ENCODE results near the gene CCDC192. TPM values are rescaled to one million over a fixed set of nuclear protein-coding genes. Genes with fewer than 3 reads are reported as not detected.
A peak's percentile ranks its signal among the peaks of the same experiment; 100 is the strongest.

CCDC192 gene
- total and polyA plus RNA-seq, 2 experiments from 2014 or later = 0.40 TPM; not detected in 1

DNA sequence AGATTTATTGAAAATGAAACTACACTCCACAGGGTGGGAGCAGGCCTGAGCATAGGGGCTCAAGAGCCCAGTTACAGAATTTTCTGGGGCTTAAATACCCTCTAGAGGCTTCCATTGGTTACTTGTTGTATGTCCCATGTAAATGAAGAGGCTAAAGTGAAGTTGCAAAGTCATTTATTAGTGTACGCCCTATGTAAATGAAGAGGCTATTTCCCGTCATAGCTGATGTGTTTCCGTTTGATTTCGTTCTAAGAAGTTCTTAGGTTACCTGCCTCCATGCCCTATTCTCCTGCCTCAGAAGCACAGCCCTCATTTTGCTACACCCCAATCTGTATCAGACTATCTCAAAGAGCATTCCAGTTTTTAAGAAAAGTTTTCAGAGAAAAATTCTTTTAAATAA, 273.3 kb downstream of the CCDC192 start:
- no peak for ATAC-seq
- Histone ChIP-seq H3K79me2 (replicated peaks; ENCODE audit: insufficient read depth) (no peaks in the 10 kb centered on the region), H3K9me2 (ENCODE audit: insufficient read depth) (no peaks in the 10 kb centered on the region), H3K4me1 (ENCODE audit: insufficient read depth) (peaks cover 9% of the 10 kb centered on the region), H3K27me3 (ENCODE audit: insufficient read depth) (no peaks in the 10 kb centered on the region), H3K4me3 (no peak overlapping the region), H4K20me1 (replicated peaks; ENCODE audit: insufficient read depth) (no peaks in the 10 kb centered on the region), H3K36me3 (ENCODE audit: insufficient read depth) (no peaks in the 10 kb centered on the region), H3K4me2 (no peak overlapping the region), H3K27ac (ENCODE audit: low read depth) (no peak overlapping the region), H2AFZ (no peak overlapping the region), H3F3A (replicated peaks; ENCODE audit: low read depth) (no peaks in the 10 kb centered on the region)
- H3K4me1 Mint-ChIP-seq = peaks cover 16% of the 10 kb centered on the region; the same call in 2 of the 3 replicates
- no peak for TF ChIP-seq NANOG (IDR thresholded peaks at IDR 0.05; ENCODE audit: borderline replicate concordance)
- no peak for TF ChIP-seq ZNF331 (CRISPR knock-in tag; IDR thresholded peaks at IDR 0.05; ENCODE audit: low read depth)
- TF ChIP-seq, protein P1, sequence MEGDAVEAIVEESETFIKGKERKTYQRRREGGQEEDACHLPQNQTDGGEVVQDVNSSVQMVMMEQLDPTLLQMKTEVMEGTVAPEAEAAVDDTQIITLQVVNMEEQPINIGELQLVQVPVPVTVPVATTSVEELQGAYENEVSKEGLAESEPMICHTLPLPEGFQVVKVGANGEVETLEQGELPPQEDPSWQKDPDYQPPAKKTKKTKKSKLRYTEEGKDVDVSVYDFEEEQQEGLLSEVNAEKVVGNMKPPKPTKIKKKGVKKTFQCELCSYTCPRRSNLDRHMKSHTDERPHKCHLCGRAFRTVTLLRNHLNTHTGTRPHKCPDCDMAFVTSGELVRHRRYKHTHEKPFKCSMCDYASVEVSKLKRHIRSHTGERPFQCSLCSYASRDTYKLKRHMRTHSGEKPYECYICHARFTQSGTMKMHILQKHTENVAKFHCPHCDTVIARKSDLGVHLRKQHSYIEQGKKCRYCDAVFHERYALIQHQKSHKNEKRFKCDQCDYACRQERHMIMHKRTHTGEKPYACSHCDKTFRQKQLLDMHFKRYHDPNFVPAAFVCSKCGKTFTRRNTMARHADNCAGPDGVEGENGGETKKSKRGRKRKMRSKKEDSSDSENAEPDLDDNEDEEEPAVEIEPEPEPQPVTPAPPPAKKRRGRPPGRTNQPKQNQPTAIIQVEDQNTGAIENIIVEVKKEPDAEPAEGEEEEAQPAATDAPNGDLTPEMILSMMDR (conservative IDR thresholded peaks at IDR 0.05; ENCODE audit: low read depth in 2 of 2) = no peak
- TF ChIP-seq, protein P2, sequence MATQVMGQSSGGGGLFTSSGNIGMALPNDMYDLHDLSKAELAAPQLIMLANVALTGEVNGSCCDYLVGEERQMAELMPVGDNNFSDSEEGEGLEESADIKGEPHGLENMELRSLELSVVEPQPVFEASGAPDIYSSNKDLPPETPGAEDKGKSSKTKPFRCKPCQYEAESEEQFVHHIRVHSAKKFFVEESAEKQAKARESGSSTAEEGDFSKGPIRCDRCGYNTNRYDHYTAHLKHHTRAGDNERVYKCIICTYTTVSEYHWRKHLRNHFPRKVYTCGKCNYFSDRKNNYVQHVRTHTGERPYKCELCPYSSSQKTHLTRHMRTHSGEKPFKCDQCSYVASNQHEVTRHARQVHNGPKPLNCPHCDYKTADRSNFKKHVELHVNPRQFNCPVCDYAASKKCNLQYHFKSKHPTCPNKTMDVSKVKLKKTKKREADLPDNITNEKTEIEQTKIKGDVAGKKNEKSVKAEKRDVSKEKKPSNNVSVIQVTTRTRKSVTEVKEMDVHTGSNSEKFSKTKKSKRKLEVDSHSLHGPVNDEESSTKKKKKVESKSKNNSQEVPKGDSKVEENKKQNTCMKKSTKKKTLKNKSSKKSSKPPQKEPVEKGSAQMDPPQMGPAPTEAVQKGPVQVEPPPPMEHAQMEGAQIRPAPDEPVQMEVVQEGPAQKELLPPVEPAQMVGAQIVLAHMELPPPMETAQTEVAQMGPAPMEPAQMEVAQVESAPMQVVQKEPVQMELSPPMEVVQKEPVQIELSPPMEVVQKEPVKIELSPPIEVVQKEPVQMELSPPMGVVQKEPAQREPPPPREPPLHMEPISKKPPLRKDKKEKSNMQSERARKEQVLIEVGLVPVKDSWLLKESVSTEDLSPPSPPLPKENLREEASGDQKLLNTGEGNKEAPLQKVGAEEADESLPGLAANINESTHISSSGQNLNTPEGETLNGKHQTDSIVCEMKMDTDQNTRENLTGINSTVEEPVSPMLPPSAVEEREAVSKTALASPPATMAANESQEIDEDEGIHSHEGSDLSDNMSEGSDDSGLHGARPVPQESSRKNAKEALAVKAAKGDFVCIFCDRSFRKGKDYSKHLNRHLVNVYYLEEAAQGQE (IDR thresholded peaks at IDR 0.05; ENCODE audit: unreplicated experiment) = no peak
- TF ChIP-seq EZH2phosphoT487 (IDR thresholded peaks at IDR 0.05; ENCODE audit: unreplicated experiment) = no peak
- no peak for TF ChIP-seq CREB1 (CRISPR knock-in tag; IDR thresholded peaks at IDR 0.05; ENCODE audit: low read depth)
- no peak for TF ChIP-seq EZH2 (IDR thresholded peaks at IDR 0.05; ENCODE audit: low read depth, unreplicated experiment)
- no peak for TF ChIP-seq JUNB (IDR thresholded peaks at IDR 0.05; ENCODE audit: unreplicated experiment)
- no peak for TF ChIP-seq POLR2AphosphoS5 (IDR thresholded peaks at IDR 0.05; ENCODE audit: low read depth)
- no peak for DNase-seq (ENCODE audit: low spot score)
- peak overlapping the region; percentile 34 for H3K27ac Mint-ChIP-seq
- H3K36me3 Mint-ChIP-seq (ENCODE audit: low read depth) = no peaks in the 10 kb centered on the region
- H3K4me3 Mint-ChIP-seq = no peak overlapping the region
- peaks cover under 1% of the 10 kb centered on the region for H3K27me3 Mint-ChIP-seq (ENCODE audit: insufficient read depth, low read depth, poor library complexity)
- no peaks in the 10 kb centered on the region for H3K9me3 Mint-ChIP-seq

DNA sequence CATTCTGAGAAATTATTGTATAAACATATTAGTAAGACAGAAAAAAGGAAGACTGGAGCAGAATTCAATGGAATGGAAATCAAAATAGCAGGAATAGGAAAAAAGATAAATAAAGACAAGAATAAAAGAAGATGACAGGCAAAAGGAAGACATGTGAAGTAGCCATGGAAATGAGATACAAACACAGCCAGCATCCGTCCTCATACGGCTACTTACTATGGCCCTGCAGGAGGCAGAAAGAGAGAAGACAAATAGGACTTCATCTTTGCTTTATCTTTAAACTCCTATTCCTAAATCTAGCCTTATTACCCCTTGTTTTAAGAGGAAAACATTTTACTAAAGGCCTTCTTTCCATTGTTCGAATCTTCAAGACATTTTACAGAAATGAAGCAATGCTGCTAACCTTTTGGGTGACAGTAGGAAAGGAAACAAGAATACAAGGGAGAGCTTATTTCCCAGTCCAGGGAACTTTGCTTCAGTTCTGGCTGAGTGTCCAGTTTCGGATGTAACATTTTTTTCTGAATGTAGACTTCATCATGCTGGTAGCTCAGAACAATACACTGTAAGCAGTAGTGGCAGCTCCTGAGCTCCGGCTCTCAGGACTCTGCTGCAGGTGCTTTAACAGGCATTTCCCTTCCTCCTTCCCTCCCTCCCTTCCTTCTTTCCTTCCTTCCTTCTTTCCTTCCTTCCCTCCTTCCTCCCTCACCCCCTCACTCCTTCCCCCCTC, 274.0 kb downstream of the CCDC192 start:
- H3K4me1 Mint-ChIP-seq = peaks cover 17% of the 10 kb centered on the region; the same call in 2 of the 3 replicates
- DNase-seq (ENCODE audit: low spot score) = no peak

More for the DNA sequence above, 274.0 kb downstream of the CCDC192 start:
- Histone ChIP-seq H3K4me1 (ENCODE audit: insufficient read depth) (peaks cover 9% of the 10 kb centered on the region), H3F3A (replicated peaks; ENCODE audit: low read depth) (no peaks in the 10 kb centered on the region), H2AFZ (no peak overlapping the region), H3K36me3 (ENCODE audit: insufficient read depth) (no peaks in the 10 kb centered on the region), H4K20me1 (replicated peaks; ENCODE audit: insufficient read depth) (no peaks in the 10 kb centered on the region), H3K27ac (ENCODE audit: low read depth) (no peak overlapping the region), H3K4me2 (no peak overlapping the region), H3K9me2 (ENCODE audit: insufficient read depth) (no peaks in the 10 kb centered on the region), H3K4me3 (no peak overlapping the region), H3K27me3 (ENCODE audit: insufficient read depth) (no peaks in the 10 kb centered on the region), H3K79me2 (replicated peaks; ENCODE audit: insufficient read depth) (no peaks in the 10 kb centered on the region)
- Mint-ChIP-seq H3K4me3 (no peak overlapping the region), H3K9me3 (no peaks in the 10 kb centered on the region), H3K27me3 (ENCODE audit: insufficient read depth, low read depth, poor library complexity) (peaks cover 3% of the 10 kb centered on the region), H3K27ac (no peak overlapping the region), H3K36me3 (ENCODE audit: low read depth) (no peaks in the 10 kb centered on the region)
- no peak for TF ChIP-seq NANOG (IDR thresholded peaks at IDR 0.05; ENCODE audit: borderline replicate concordance)
- no peak for TF ChIP-seq STAT1 (IDR thresholded peaks at IDR 0.05; ENCODE audit: unreplicated experiment)
- no peak for ATAC-seq
